Measurements from ENCODE around the gene COMMD4. TPM values are rescaled to one million over a fixed set of nuclear protein-coding genes. Genes with fewer than 3 reads are reported as not detected.
A peak's percentile ranks its signal among the peaks of the same experiment; 100 is the strongest.

COMMD4 gene
- total RNA-seq, 1 donor from 2014 or later = 161 TPM

DNA sequence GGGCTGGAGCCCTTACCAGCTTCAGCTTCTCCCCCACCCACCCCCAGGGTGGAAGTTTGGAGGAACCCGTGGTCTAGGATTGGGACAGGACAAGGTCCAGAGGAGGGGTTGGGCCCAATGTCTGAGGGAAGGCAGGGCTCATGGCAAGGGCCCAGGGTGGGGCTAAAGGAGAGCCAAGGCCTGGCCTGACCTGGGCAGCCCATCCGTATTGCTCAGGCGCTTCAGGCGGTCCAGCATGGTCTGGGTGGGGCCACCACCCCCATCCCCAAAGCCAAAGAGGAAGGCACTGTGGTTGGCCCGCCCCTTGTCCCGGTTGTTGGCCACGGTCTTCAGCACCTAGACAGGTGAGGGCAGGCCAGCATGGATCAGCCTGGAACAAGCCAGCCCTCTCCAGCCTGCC is 25.0 kb downstream of the COMMD4 start:
- Mint-ChIP-seq H3K36me3 (ENCODE audit: low read depth) (no peaks in the 10 kb centered on the region), H3K4me1 (no peaks in the 10 kb centered on the region), H3K9me3 (no peaks in the 10 kb centered on the region), H3K27ac (ENCODE audit: unreplicated experiment) (no peak overlapping the region), H3K27me3 (ENCODE audit: low read depth) (no peaks in the 10 kb centered on the region), H3K4me3 (peak overlapping the region; percentile 10)
- no peak for DNase-seq (ENCODE audit: low read depth, low spot score)
- TF ChIP-seq, protein P1, sequence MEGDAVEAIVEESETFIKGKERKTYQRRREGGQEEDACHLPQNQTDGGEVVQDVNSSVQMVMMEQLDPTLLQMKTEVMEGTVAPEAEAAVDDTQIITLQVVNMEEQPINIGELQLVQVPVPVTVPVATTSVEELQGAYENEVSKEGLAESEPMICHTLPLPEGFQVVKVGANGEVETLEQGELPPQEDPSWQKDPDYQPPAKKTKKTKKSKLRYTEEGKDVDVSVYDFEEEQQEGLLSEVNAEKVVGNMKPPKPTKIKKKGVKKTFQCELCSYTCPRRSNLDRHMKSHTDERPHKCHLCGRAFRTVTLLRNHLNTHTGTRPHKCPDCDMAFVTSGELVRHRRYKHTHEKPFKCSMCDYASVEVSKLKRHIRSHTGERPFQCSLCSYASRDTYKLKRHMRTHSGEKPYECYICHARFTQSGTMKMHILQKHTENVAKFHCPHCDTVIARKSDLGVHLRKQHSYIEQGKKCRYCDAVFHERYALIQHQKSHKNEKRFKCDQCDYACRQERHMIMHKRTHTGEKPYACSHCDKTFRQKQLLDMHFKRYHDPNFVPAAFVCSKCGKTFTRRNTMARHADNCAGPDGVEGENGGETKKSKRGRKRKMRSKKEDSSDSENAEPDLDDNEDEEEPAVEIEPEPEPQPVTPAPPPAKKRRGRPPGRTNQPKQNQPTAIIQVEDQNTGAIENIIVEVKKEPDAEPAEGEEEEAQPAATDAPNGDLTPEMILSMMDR (conservative IDR thresholded peaks at IDR 0.05) = no peak

DNA sequence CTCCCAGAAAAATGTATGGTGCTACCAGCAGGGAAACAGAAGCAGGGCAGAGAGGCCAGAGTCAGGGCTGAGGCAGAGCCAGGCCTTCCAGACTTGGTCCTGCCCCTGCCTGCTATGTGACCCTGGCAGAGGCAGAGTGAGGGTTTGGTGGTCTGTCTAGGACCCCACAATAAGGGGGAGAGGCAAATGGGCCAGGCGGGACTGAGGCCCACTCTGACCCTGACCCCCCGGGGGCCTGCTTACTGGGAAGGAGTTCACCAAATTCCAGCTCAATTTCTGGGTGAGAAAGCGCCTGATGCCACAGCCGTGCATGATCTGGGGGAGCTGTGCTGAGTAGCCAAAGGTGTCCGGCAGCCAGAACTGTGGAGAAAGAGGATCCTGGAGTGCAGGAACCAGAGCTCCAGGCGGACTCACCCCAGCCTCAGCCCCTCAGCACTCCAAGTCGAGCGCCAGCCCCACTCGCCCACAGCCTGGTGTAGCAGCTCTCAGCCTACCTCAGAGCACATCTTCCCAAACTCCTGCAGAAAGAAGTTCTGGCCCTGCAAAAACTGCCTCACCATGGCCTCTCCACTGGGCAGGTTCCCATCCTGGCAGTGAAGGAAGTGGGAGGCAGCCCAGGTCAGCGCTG is 25.6 kb downstream of the COMMD4 start:
- Mint-ChIP-seq H3K4me3 (peak overlapping the region; percentile 19), H3K27ac (ENCODE audit: unreplicated experiment) (no peak overlapping the region), H3K36me3 (ENCODE audit: low read depth) (no peaks in the 10 kb centered on the region), H3K27me3 (ENCODE audit: low read depth) (no peaks in the 10 kb centered on the region), H3K9me3 (no peaks in the 10 kb centered on the region), H3K4me1 (no peaks in the 10 kb centered on the region)
- TF ChIP-seq, protein P1 (conservative IDR thresholded peaks at IDR 0.05) = no peak
- DNase-seq (ENCODE audit: low read depth, low spot score) = no peak

DNA sequence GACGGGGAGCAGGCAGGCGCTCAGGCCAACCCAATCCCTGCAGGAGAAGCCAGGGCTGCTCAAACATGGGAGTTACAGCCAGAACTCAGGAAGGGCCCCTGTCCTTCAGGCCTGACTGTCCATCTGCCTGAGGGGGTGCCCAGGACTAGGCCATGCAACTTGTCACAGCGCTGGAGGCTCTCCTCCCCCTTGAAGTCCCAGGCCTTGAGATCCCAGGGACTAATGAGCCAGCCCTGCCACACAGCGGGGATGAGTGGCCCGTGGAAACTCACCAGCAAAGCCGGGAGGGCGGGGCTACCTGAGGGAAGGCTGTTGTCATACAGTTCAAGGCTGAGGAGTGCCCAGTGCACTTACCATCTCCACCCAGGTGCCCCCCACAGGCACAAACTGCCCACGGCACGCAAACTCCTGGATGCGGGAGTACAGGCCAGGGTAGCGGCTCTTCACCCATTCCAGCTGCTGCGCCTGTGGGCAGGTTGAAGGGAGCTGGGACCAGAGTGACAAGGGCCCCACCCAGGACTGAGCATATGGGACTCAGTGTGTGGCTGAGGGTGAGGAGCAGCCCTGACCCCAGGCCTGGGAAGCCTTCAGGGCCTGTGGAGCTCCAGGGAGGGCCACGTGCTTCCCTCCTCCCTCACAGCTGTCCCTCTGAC is 26.3 kb downstream of the COMMD4 start:
- DNase-seq (ENCODE audit: low read depth, low spot score) = no peak

DNA sequence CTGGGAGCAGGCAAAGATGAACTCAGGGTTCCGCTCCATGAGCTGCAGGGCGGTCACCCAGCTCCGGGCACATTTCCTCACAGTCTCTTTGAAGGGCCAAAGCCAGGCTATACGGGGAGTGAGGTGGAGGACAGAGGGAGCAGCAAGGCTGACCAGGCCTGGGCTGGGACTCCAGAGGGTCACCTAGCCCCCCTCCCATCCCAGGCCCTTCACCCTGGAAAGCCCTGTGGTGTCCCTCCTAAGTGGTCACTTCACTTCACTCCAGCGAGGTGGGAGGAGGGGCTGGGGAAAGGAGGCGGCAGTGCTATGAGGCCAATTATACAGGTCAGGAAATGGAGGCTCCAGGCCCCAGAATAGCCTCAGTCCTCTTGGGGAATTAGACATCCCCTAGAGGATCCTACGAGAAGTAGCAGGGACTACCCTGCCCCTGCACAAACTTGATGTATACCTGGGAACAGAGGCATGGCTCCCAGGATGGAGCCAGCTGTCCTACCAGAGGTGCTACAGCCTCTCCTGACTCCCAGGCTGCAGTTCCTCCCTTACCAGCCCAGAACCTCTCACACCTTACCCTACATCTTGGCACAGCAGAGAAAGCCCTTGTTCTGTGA is 26.9 kb downstream of the COMMD4 start:
- TF ChIP-seq, protein P1 (conservative IDR thresholded peaks at IDR 0.05) = no peak
- H3K9me3 Mint-ChIP-seq = no peaks in the 10 kb centered on the region
- H3K4me3 Mint-ChIP-seq = peak overlapping the region; percentile 79
- peaks cover 4% of the 10 kb centered on the region for H3K4me1 Mint-ChIP-seq
- H3K36me3 Mint-ChIP-seq (ENCODE audit: low read depth) = no peaks in the 10 kb centered on the region
- no peaks in the 10 kb centered on the region for H3K27me3 Mint-ChIP-seq (ENCODE audit: low read depth)
- DNase-seq (ENCODE audit: low read depth, low spot score) = no peak
- H3K27ac Mint-ChIP-seq (ENCODE audit: unreplicated experiment) = no peak overlapping the region

More for the DNA sequence above, 26.3 kb downstream of the COMMD4 start:
- H3K9me3 Mint-ChIP-seq = no peaks in the 10 kb centered on the region
- no peak overlapping the region for H3K27ac Mint-ChIP-seq (ENCODE audit: unreplicated experiment)
- no peaks in the 10 kb centered on the region for H3K27me3 Mint-ChIP-seq (ENCODE audit: low read depth)
- no peaks in the 10 kb centered on the region for H3K36me3 Mint-ChIP-seq (ENCODE audit: low read depth)
- H3K4me1 Mint-ChIP-seq = no peaks in the 10 kb centered on the region
- no peak overlapping the region for H3K4me3 Mint-ChIP-seq
- TF ChIP-seq, protein P1 (conservative IDR thresholded peaks at IDR 0.05) = no peak

DNA sequence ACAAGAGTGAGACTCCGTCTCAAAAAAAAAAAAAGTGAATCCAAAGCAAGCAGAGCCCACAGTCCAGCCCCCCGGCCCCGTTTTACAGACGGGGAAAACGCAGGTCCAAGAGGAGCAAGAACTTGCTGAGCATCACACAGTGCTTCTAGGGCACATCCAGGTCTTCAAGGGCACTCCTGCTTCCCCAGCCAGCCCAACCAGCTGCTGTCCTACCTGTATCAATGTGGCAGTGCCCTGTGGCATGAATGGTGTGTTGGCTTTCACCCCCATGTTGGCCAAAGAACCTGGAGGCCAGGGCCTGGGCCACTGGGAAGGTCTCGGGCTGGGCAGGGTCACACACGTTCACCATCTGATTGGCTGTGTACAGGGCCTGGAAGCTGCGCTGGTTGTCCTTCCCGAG is 27.9 kb downstream of the COMMD4 start:
- no peak for DNase-seq (ENCODE audit: low read depth, low spot score)
- Mint-ChIP-seq H3K27ac (ENCODE audit: unreplicated experiment) (no peak overlapping the region), H3K27me3 (ENCODE audit: low read depth) (no peaks in the 10 kb centered on the region), H3K36me3 (ENCODE audit: low read depth) (peaks cover 3% of the 10 kb centered on the region), H3K4me3 (no peak overlapping the region), H3K9me3 (no peaks in the 10 kb centered on the region), H3K4me1 (peaks cover 8% of the 10 kb centered on the region)
- TF ChIP-seq, protein P1 (conservative IDR thresholded peaks at IDR 0.05) = no peak

All from neural crest cell (in vitro differentiated cells).